HG03565 (cell line): ENCODE measurements around the gene KCTD14.
"Not testable (repeated sequence)": the region's sequence is repeated elsewhere in the genome, so short reads cannot be mapped to it uniquely, and the experiment has no call there.

ENCODE experiments used
- ATAC-seq: cut with Tn5 transposase; IDR thresholded peaks from one replicate; pipeline ENCODE4 v1.9.1; 2021; ENCODE audit warnings: mild to moderate bottlenecking, moderate library complexity; ENCODE audit not compliant: unreplicated experiment

Gene KCTD14

DNA sequence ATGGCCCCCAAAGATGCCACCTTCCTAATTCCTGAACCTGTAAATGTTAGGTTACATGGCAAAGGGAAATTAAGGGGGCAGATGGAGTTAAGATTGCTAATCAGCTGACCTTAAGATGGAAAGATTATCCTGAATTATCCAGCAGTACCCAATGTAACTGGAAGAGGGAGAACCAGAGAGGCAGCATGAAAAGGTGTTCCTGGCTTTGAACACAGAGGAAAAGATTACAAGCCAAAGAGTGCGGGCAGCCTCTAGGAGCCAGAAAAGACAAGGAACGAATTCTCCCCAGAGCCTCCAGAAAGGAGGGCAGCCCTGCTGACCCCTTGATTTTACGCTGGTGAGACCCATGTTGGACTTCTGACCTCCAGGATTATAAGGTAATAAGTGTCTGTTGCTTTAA lies 25.5 kb upstream of the KCTD14 start:
- no peak for ATAC-seq

- no peak for ATAC-seq
These were observed 23.4 kb upstream of the KCTD14 start for GRCh38 chr11:78046486-78046854.

DNA sequence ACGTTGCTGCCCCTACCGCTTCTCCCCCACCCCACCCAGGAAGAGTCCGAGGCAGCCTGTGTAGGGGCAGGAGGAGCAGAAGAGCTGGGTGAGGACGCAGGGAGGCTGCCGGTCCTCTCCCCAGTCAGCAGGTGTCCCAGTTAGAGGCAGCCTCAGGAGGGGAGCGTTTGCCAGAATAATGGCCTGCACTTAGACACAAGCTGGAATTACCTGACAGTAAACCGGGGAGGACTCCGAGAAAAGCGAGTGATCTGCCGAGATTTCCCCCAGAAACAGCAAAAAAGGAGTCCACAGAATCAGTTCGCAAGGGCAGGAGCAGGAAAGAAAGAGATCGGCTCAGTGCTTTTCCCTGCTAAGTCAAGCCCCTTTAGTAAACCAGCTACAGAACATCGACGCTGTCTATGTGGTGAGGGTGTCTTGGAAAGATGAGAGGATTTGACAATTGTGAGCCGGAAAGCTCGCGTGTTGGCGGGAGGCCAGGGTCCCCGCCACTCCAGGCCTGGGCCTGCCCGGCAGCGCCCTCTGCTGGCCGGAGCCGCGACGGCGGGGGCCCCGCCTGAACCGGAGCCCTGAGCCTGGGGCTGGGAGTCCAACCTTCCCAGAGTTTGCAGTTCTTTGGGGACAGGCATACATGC lies 22.9 kb upstream of the KCTD14 start:
- ATAC-seq: no peak

DNA sequence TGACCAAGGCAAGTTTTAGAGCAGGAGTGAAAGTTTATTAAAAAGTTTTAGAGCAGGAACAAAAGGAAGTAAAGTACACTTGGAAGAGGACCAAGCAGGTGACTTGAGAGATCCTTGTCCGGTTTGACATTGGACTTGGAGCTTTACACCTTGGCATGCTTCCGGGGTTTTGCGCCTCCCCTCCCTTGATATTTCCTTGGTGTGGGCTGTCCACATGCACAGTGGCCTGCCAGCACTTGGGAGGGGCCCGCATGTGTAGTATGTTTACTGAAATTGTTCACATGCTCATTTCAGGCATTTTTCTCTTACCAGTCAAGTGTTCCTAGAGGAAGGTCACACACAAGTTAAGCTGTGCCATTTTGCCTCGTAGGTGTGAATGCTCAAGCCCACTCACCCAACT lies 21.6 kb upstream of the KCTD14 start:
- no peak for ATAC-seq

- no peak for ATAC-seq
These were observed 18.9 kb upstream of the KCTD14 start for GRCh38 chr11:78041843-78042440.

GRCh38 chr11:78041380-78041719 lies 18.3 kb upstream of the KCTD14 start:
- ATAC-seq: not testable (repeated sequence)

GRCh38 chr11:78040691-78041379 lies 17.8 kb upstream of the KCTD14 start:
- no peak for ATAC-seq

- no peak for ATAC-seq
These were observed 17.0 kb upstream of the KCTD14 start for GRCh38 chr11:78039919-78040671.

- ATAC-seq: no peak
These were observed 16.4 kb upstream of the KCTD14 start for GRCh38 chr11:78039391-78039918.

DNA sequence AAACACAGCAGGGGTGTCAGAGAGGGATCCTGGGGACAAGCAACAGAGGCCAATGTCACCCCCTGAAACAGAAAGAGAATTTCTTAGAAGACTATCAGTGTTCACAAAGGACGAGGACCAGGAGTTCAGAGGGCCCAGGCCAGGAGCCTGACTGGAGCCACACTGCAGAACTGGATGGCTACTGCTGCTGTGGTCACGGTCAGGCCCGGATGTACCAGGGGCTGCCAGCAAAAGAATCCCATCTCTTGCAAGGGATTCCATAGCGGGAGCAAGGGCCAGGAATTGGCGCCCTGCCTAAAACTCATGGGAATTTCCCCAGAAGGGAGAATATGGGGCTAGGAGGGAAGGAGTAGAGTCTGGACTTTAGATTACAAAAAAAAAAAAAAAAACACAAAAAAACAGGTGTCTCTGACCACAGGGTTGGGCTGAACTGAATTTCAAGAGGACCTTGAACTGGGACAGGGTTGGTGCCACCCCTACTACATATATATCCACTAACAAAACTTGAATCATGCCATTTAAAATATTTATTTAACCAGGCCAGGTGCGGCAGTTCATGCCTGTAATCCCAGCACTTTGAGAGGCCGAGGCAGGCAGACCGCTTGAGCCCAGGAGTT lies 15.7 kb upstream of the KCTD14 start:
- ATAC-seq: no peak

DNA sequence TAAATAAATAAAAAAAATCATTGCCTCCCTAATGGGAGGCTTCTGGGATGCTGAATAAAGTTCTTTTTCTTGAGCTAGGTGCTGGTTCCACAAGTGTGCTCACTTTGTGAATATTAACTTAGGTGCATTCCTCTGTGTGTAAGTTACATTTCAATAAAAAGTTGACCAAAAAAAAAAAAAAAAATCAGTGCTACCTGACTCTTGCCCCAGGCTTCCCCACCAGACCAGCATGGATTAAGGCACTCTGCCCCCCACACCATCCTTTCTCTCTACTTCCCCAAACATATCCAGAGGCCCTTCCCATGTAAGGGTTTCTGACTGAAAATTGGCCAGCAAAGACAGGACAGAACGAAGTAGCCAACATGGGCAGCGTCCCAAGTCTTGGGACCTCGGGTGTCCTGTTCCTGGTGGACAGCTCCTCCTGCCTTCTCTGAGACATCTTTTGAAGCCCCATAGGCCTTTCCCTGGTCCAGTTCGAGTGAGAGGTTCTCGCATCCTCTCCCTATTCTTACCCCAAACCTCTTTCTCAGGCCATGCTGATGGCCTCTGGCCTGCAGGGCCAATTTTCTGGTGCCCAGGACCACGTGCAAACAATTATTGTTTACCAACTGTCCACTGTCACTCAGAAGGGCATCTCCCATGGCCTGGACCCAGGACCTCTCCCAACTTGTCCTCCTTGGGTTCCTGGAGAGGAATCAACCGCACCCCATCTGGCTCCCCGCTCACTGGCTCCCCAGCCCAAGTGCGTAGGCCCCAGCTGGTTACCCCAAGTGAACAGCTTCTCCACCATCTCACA lies 14.9 kb upstream of the KCTD14 start:
- no peak for ATAC-seq

DNA sequence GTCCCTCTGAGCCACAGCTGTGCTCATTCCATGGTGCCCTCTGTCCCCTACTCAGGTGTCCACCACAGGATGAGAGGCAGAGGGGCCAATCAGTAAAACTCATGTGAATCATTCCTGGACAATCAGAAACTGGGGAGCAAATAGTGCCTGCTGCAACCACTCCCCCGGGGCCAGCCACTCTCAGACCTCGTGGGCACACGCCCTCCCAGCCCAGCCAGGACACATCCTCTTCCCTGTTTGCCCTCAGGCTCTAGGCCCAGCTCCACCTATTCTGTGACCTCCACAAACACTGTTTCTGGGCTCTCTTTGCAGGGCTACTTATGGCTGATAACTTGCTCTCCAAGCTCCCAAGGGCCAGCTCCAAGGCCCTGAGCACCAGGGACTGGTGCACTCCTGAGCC lies 14.0 kb upstream of the KCTD14 start:
- no peak for ATAC-seq

DNA sequence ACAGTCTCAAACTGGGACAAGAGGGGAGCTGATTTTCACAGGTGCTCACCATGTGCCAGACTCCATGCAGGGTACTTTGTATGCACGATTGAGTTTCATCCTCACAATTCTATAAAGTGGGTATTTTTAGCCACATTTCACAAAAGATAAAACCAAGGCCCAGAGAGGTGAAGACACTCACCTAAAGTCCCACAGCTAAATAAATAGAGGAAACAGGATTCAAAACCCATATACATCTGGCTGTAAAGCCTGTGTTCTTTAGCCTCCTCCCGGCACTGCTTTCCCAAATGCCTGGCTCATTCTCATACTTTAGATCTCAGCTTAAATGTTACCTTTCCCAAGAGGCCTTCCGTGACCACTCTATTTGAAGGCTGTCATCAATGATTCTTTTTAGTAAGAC lies 13.2 kb upstream of the KCTD14 start:
- no peak for ATAC-seq

GRCh38 chr11:78034623-78035022 lies 11.5 kb upstream of the KCTD14 start:
- ATAC-seq: no peak

DNA sequence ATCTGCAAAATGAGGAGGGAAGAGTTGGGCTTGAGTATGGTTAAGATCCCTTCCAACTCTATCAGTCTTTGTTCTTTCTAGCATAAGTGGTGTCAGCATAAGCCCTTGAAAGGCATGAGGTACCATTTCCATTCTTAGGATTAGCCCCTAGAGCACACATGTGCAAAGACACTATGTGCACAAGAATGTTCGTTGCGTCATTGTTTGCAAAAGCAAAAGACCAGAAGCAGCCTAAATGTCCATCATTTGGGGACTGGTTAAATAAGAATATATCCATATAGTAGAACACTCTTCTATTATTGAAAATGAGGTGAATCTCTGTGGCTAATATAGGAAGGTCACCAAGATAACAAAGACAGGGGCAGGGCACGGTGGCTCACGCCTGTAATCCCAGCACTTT lies 10.0 kb upstream of the KCTD14 start:
- ATAC-seq: no peak

GRCh38 chr11:78032090-78032489 lies 9.0 kb upstream of the KCTD14 start:
- ATAC-seq: no peak

- ATAC-seq: no peak
These were observed 8.6 kb upstream of the KCTD14 start for GRCh38 chr11:78031629-78032028.

- no peak for ATAC-seq
These were observed 7.6 kb upstream of the KCTD14 start for GRCh38 chr11:78030429-78031325.

- ATAC-seq: not testable (repeated sequence)
These were observed 5.3 kb upstream of the KCTD14 start for GRCh38 chr11:78028423-78028822.
